GM18499 (cell line): ENCODE measurements around the gene COL11A1.
"Not testable (repeated sequence)": the region's sequence is repeated elsewhere in the genome, so short reads cannot be mapped to it uniquely, and the experiment has no call there.

ENCODE experiments used
- ATAC-seq: cut with Tn5 transposase; IDR thresholded peaks from one replicate; pipeline ENCODE4 v1.9.1; 2021; ENCODE audit warnings: moderate number of reproducible peaks; ENCODE audit not compliant: insufficient read depth, unreplicated experiment

Gene COL11A1

DNA sequence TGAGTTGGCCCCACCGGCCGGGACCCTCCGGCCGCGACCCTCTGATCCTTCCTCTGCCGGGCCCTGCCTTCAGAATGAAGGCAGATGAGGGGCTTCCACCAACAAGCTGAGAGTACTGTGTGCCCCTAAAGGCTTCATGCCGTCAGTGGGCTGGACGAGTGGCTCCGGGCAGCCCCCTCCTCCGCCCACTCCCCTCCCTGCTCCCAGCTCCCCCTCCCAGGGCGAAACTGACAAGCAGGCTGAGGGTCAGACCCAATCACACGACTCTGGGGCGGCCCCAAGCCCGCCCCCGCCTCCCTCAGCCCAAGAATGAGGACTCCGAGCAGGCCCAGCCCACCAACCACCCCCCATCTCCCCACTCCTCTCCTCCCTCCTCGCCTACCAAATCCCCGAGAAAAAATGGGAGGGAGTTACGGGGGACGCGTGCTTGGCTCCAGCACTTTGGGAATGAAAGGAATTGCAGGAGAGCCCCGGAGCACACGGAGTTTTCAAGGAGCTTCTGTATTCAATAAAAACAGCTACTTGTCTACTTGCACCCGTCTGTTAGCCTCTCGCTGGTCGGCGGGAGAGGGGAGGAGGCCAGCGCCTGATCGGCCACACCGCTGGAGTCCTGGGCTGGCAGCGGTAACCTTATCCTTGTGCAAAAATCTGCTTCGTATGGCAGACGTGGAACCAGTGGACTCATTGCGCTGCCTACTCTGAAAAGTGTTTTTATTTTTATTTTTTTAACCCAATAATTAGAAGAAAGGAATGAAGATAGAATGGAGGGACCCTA lies at the start of gene COL11A1:
Gene COL11A1 (minus strand): TSS at position 147 of the 775 bp plus-strand sequence. CDS start 344 bp downstream, outside the sequence.
- ATAC-seq = no peak

DNA sequence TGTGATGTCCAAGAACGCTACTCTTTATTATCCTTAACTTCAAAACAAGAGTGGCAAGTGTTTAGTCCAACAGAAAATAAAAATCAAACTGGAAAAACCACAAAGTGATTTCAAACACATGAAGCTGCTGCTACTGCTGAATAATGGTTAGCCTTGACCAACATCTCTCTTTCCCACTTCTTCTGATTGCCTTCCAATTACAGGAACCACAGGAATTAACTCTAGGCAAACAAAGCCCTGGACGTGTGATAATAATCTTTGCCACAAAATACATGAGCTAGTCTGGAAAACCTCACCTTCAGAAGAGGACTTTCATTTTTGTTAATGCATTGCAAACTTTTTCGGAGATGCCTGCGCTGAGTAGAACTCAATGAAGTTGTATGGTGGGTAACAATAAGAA lies 48.6 kb upstream of the COL11A1 start:
- no peak for ATAC-seq

DNA sequence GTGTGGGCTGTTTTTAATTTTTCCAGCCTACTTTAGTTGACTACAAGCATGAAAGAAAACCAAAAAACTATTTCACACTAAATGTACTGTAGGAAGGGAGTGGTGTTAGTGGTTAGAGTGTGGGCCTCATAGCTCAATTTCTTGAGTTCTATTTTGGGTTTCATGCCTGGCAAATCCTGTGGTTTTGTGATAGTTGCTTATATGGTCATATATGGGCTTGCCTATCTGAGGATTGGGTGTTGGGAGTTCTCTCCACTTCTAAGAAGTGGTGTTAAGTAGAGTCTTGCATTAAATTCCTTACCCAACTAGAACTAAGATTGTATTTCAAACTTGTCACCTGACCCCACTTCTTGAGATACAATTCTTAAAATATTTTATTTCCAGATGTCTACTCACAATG lies 37.8 kb upstream of the COL11A1 start:
- no peak for ATAC-seq

DNA sequence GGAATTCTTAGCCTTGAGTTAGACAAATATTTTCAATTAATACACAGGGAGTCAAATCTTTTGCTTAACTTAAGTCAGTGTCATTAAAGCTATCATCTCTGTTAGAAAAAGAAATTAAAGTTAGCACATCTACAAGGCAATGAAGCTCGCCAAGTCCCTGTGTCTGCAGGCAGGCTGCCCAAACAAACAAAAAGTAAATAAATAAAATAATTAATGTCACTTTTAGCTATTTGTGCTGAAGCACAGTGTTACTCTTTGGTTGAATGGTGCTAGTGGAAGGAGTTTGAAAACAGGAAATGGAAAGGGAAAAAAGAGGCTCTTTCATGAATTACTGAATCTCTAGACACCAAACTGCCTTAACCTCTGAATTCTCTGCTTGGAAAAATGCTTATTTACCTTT lies 37.1 kb upstream of the COL11A1 start:
- no peak for ATAC-seq

DNA sequence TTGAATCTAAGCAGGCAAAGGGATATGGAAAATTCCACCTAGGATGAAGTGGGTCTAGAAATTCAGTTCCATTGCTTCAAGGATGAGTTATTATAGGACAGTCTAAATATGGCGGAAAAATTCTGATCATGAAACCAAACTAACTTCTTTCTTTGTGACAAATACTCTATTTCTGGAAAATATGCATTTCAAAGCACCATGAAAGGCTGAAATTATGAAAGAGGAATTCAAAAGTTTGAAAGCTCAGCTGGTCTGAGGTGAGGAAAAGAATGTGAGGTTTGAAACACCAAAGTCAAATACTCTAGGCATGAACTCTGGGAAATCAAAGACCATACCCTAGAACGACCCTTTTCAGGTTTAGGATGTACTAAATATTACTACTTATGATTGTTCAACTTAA lies 36.4 kb upstream of the COL11A1 start:
- ATAC-seq = no peak

DNA sequence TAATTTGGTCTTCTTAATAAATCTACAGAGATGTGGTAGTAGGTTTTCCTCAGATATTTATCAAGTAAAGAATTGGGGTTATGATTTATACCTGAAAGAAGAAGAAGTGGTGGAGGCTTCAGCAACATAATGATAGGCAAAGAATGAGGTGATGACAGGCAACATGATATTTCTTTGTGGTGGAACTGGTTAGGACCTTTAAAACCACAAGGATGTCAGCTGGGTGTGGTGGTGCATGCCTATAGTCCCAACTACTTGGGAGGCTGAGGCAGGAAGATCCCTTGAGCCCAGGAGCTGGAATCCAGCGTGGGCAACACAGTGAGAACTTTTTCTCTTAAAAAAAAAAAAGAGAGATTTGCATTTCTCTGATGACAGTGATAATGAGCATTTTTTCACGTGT lies 34.1 kb upstream of the COL11A1 start:
- no peak for ATAC-seq

DNA sequence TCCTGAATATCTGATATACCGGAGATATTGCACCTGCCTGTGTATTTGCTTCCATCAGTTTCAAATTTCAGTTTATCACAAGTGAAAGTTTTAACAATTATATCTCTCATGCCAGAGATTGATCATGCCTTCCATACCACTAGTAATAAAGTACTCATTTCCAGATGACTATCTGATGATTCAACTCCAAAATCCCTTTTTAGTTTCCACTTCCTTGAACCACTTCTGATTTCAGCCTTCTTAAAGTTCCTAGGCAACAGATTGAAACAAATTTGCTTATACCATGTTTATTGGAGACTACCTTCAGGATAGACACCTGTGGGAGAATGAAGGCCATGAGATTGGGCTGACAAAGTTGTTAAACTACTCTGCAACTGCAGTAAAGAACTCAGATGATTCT lies 21.5 kb upstream of the COL11A1 start:
- ATAC-seq = no peak

DNA sequence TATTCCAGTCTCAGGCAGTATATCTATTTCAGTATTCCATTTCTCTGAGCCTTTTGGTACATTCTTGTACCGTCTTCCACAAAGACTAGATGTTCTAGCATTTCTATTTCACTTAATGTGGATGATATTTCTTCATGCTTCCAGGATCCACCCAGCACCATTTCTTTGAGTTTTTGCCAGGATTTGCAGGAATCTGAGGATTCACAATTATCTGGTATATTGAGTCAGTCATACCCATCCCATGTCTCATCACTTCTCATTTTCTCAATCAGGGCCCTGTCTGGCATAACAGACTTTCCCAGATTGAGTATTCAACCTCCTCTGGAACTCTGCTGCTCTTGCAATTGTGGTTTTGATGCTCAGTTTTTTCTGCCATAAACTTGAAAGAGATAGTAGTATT lies 20.9 kb upstream of the COL11A1 start:
- no peak for ATAC-seq

DNA sequence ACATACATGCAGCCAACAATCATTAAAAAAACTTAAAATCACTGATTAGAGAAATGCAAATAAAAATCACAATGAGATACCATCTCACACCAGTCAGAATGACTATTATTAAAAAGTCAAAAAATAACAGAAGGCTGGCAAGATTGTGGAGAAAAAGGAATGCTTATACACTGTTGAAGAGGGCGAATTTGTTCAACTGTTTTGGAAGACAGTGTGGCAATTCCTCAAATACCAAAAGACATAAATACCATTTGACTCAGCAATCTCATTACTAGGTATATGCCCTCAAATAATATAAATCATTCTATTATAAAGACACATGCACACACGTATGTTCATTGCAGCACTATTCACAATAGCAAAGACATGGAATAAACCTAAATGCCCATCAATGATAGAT lies 19.9 kb upstream of the COL11A1 start:
- ATAC-seq = not testable (repeated sequence)

DNA sequence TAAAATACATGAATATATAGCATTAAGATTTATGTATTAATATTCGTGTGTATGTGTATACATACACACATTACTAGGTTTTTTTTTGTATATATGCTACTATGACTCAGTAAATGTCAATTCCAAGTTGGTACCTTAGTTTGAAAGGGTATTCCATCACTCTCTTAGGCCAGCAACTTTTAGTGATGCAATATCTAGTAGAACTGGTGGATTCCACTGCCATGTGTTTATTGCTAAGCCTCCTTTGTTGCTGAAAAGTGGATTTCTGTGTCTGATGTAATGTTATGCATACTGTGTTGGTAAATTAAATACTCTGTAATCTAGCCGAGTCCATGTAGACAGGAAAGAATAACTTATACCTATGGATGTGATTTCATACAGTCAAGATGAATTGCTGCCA lies 16.9 kb upstream of the COL11A1 start:
- no peak for ATAC-seq

DNA sequence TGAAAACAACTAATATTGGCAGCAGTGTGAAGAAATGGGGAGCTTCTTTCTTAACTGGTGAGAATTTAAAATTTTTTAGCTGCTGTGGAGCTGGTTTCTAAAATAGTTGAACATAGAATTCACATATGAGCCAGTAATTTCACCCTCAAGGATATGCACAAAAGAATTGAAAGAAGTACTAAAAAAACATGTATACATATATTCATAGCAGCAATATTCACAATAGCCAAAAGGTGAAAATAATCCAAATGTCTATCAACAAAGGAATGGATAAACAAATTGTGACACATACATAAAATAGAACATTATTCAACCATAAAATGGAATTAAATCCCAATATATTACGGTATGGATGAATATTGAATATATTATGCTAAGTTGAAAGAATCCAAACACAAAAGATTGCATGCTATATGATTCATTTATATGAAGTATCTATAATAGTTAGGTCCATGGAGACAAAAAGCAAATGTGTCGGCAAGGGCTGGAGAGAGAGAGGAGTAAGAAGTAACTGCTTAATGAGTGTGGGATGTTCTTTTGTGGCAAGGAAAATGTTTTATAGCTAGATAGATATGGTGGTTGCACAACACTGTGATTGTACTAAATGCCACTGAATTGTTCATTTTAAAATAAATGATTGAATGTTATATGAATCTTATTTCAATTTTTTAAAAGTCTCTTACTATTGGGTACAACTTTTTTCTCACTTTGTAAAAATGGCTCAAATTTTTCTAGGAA lies 14.8 kb upstream of the COL11A1 start:
- no peak for ATAC-seq

DNA sequence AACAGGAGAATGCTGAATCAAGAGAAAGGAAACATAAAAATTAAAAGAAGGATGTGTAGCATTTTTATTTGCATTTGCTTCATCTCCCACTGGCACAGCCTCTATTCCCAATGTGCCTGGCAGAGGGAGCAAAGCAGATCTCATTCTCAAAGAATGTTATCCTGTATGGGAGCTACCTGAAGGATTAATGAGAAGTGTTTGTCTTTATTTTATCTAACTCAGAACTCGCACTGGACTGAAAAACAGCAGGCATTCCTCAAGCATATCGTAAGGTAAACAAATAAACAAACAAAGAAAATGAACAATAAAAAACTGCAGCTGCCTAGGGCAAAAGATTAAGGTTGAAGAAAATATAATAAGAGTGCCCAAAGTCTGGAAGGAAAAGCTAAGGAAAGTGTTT lies 12.7 kb upstream of the COL11A1 start:
- ATAC-seq = no peak

DNA sequence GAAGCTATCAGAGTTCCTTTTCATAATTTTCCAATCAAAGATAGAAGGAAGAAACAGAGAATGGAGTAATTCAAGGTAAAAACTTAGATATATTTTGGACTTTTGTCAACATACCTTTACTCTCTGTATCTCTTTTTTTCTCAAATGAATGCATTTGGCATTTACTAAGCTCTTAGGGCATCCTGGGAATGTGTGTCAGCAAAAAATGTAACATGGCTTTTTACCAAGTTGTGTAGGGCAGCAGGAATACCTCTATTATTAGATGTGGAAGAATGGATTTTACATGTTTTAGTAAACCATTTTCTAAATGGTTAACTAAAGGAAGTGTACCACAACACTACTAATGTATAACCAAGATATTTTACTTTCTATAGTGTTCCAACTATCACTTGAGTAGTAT lies 4.2 kb upstream of the COL11A1 start:
- no peak for ATAC-seq

DNA sequence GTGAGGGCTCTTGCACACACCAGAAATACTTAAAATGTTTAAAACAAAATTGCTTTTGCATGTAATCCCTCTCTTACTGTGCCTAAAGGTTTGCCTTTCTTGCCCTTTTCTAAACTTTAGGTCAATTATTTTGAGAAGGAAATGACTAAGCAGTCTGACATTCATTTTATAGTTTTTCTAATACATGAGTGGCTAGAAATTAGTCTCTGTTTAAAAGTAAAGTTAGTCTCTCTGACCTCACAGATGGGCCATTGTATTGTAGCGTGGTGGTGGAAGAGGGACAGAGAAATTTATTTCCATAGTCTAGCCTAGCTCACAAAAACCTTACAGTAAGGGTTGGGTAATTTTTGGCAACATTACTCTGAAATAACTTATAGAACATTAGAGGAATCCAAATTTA lies 3.6 kb upstream of the COL11A1 start:
- ATAC-seq = no peak

DNA sequence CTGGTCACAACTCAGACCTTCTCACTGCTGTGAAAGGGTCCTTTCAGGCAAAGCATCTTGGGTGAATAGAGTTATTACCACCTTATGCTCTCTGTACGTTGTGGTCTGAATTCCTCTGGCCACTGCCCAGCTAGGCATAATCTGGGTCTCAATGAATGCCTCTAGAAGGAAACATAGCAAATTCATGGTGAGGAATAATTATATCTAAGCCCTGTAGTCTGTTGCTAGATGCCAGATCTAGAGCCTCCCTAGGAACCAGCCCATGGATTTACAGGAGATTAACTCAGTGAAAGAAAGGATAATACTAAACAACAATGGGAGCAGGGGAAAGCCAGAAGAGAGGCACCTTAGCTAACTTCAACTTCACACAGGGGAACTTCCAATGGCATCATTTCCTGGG lies 2.4 kb upstream of the COL11A1 start:
- ATAC-seq = no peak

DNA sequence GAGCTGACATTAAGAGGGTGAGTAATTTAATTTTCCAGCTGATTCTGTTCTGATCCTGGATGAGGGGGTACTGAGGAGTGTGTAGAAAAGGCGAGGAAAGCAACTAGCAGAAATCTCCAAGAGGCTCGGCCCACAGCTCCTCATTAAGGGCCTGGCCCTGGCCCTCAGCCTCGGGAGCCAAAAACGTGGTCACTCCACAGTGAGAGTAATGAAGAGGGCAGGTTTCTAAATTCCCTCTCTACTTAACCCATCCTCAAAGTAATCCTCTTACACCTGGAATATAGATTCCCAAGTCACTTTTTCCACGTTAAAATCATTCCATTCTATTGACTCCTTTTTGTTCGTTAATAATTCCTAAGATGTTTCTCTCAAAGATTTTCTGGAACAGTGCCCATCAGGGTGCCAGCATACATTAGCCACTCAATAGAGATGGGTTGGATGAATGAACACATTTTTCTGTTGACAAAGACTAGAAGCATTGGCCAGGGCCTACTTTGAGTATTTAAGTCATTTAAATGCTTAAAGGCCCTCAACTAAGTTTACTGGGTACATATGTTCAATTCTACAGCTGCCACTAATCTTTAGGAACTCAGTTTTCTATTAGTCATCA lies 1.1 kb upstream of the COL11A1 start:
- ATAC-seq = no peak

DNA sequence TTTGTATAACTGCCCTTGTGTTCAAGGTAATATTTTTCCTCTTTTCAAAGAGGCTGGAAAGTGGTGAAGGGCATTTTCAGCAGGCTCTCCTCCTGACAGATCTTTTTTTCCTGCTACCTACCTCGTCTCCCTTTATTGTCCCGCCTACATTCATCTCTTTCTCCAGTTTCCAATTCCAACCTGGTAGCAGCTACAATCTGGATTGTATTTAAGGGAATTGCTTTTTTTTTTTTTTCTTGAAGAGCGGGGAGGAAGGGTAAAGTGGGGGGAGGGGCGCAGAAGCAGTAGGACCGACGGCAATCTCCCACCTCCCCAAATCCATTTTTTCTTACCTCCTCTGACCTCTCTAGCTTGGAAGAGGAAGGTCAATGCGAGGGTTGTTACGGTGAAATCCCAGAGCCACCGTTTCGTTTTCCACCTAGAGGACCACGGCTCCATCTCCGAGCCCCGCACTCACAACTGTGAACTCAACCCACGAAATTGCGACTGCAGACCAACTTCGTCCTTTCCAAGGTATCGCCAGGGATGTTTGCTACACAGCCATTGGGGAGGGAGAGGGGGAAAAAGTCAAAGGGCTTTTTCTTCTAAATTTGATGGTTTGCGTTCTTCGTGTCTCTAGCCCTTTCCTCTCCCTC lies 464 bp downstream of the COL11A1 start:
- no peak for ATAC-seq

DNA sequence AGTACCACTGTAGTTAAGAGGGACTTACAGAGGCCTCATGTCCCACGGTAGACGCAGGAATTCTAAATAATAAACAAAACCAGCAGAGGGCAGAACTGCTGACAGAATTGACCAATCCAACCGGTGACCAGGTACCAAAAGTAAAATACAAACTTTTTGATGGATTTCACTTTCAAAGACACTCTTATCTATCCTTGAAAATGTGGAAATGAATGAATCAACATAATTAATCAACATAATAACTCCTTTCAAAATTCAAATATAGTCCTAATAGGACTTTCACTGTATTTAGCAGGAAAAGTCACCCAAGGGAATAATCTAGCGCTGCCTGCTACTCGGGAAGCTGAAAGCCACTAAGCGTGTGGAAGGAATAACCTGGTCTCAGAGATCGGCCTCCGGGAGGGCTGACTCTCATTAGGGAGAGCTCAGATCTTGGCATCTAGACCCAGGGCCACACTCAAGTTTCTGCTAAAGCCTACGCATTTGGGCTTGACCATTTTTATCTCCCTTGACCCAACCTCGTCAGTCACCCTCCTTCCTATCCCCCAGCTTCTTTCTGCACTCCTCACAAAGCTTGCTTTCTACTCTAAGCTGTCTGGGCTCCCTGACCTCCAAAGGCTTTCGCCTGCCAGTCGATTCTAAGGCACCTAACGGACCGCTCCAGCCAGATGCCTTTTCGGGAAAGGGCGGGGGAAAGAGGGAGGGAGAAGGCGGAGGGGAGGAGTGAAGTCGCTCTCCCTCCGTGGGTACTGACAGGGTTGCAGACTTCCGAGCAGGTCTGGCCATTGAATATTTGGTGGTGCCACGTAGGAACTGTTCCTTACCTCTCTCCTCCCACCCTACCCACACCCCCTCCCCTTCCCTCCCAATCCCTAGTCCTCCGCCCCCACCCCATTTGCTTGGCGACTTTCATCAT lies 1.6 kb downstream of the COL11A1 start:
- peak; percentile 64 for ATAC-seq

DNA sequence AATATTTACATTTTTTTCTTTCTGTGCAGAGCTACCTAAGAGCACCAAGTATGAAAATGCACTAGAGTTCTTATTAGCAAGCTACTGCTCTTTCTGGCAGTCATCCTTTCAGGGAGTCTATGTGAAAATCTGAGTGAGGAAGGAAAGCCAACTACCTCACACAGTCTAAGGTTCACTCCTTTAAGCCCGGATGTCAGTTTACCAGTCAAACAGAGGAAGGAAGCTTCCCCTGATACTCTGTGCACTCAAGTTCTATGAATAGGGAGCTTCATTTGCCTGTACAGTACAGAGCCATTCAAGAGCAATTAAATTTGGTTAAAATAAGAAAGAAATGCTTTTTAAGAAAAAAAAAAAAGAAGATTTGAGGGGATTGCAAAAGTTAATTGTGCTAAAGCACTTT lies 6.9 kb downstream of the COL11A1 start:
- no peak for ATAC-seq

DNA sequence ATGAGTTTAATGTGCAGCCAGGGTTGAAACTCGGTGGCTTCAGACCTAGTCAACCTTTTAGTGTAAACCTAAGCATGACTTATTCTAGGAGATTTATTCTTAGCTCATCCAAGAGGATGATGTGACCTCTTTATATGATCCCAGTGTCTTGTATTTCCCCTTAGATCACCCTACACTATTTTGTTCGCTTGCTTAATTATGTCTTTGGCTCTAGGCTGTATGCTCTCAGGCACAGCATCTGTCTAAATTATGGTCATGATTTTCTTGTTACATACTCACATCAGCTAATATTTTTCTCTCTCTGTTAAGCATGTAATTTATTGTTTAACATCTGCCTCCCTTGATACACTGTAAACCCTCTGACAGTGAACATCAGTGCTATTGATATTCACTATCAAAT lies 19.1 kb downstream of the COL11A1 start:
- ATAC-seq = no peak
